HepG2 (cell line): ENCODE results near the gene RPS6KL1. TPM values are rescaled to one million over a fixed set of nuclear protein-coding genes. Genes with fewer than 3 reads are reported as not detected.
A peak's percentile ranks its signal among the peaks of the same experiment; 100 is the strongest.

ENCODE experiments used
- GFI1 ChIP-seq: sonication (generic); formaldehyde crosslinking; IDR thresholded peaks from 2 replicates; pipeline ENCODE4 v1.5.0; 2020; ENCODE audit warnings: missing genetic modification reagents, mild to moderate bottlenecking, borderline replicate concordance
- HDAC6 ChIP-seq: fragments of 200-600 bp; sonication (generic); IDR thresholded peaks from 2 replicates; pipeline ENCODE4 v1.7.0; 2017; ENCODE audit warnings: mild to moderate bottlenecking, antibody characterized with exemption, low read length, low read depth
- HNF4G ChIP-seq, 2 experiments: sonication (generic) in 1 of 2; formaldehyde crosslinking in 1 of 2; IDR thresholded peaks; 2 replicates each; pipeline versions ENCODE4 v1.4.0 to v1.6.1; 2011 to 2020; ENCODE audit warnings: borderline replicate concordance in 2 of 2, low read depth in 2 of 2, mild to moderate bottlenecking in 2 of 2, low read length in 1 of 2, missing genetic modification reagents in 1 of 2, moderate library complexity in 1 of 2
- MLLT10 ChIP-seq: sonication (generic); formaldehyde crosslinking; IDR thresholded peaks from 2 replicates; pipeline ENCODE4 v1.4.0; 2020; ENCODE audit warnings: missing genetic modification reagents
- MYC ChIP-seq: sonication (generic); formaldehyde crosslinking; IDR thresholded peaks from 2 replicates; pipeline ENCODE4 v1.9.0; 2021; ENCODE audit warnings: missing genetic modification reagents, borderline replicate concordance
- PAWR ChIP-seq: sonication (generic); formaldehyde crosslinking; IDR thresholded peaks from 2 replicates; pipeline ENCODE4 v1.4.0; 2020; ENCODE audit warnings: missing genetic modification reagents, mild to moderate bottlenecking, borderline replicate concordance
- RERE ChIP-seq: IDR thresholded peaks from 2 replicates; pipeline ENCODE4 v1.6.1; 2016; ENCODE audit warnings: low read depth, missing genetic modification reagents, missing compliant biosample characterization
- SSRP1 ChIP-seq: IDR thresholded peaks from 2 replicates; pipeline ENCODE4 v1.6.1; 2016; ENCODE audit warnings: control low read depth
- TBX2 ChIP-seq: sonication (generic); formaldehyde crosslinking; IDR thresholded peaks from 2 replicates; pipeline ENCODE4 v1.5.0; 2020; ENCODE audit warnings: missing genetic modification reagents, mild to moderate bottlenecking, borderline replicate concordance
- ZMYM3 ChIP-seq: sonication (generic); formaldehyde crosslinking; IDR thresholded peaks from 2 replicates; pipeline ENCODE4 v1.5.1; 2020; ENCODE audit warnings: mild to moderate bottlenecking, missing genetic modification reagents
- ZNF160 ChIP-seq: sonication (generic); formaldehyde crosslinking; IDR thresholded peaks from 2 replicates; pipeline ENCODE4 v1.8.0; 2022; ENCODE audit warnings: mild to moderate bottlenecking, inconsistent platforms, missing genetic modification reagents
- ZNF24 ChIP-seq: fragments of 450-650 bp; IDR thresholded peaks from 2 replicates; pipeline ENCODE4 v1.6.1; 2017; ENCODE audit warnings: antibody characterized with exemption, mild to moderate bottlenecking
- ZNF484 ChIP-seq: sonication (generic); formaldehyde crosslinking; IDR thresholded peaks from 2 replicates; pipeline ENCODE4 v1.5.1; 2020; ENCODE audit warnings: mild to moderate bottlenecking, low read depth, missing genetic modification reagents, borderline replicate concordance
- ZNF570 ChIP-seq: sonication (generic); formaldehyde crosslinking; IDR thresholded peaks from 2 replicates; pipeline ENCODE4 v1.4.0; 2020; ENCODE audit warnings: mild to moderate bottlenecking, missing genetic modification reagents, borderline replicate concordance
- ZNF780A ChIP-seq: sonication (generic); formaldehyde crosslinking; IDR thresholded peaks from 2 replicates; pipeline ENCODE4 v1.8.0; 2022; ENCODE audit warnings: mild to moderate bottlenecking, missing genetic modification reagents, moderate library complexity
- ZNF883 ChIP-seq: sonication (generic); formaldehyde crosslinking; IDR thresholded peaks from 2 replicates; pipeline ENCODE4 v1.5.1; 2020; ENCODE audit warnings: mild to moderate bottlenecking, missing genetic modification reagents; ENCODE audit errors: not compliant biosample characterization
- polyA plus RNA-seq, 8 experiments: library from polyadenylated mRNA; depleted of rRNA in 3 of 8; stranded (reverse) in 7 of 8; unstranded in 1 of 8; fragments of >200 nt; fragmentation: Illumina TruSeq in 4 of 8; extraction: Trizol in 4 of 8; gene quantifications; 2 replicates each; pipeline versions ENCODE4 v1.2.1 to v1.2.3, GENCODE V29; 2011 to 2016; ENCODE audit warnings: low read depth in 4 of 8, missing spikeins in 1 of 8, mixed read lengths in 1 of 8; ENCODE audit not compliant: insufficient read depth in 1 of 8
- total RNA-seq, 5 experiments: library from RNA; depleted of rRNA; stranded (reverse); fragments of >200 nt; fragmentation: Illumina TruSeq; extraction: Trizol; gene quantifications; 2 replicates each; pipeline ENCODE4 v1.2.3, GENCODE V29; 2016; ENCODE audit warnings: low read depth in 1 of 5
- TF ChIP-seq, protein P1 (sequence below): sonication (generic); formaldehyde crosslinking; IDR thresholded peaks from 2 replicates; pipeline ENCODE4 v1.9.0; 2021; ENCODE audit warnings: missing genetic modification reagents, mild to moderate bottlenecking, borderline replicate concordance
- TF ChIP-seq, protein P2 (sequence below): sonication (generic); formaldehyde crosslinking; IDR thresholded peaks from 2 replicates; pipeline ENCODE4 v1.8.0; 2022; ENCODE audit warnings: mild to moderate bottlenecking, missing genetic modification reagents, moderate library complexity
- TF ChIP-seq, protein P3 (sequence below): sonication (generic); formaldehyde crosslinking; IDR thresholded peaks from 2 replicates; pipeline ENCODE4 v1.5.0; 2020; ENCODE audit warnings: missing genetic modification reagents
- TF ChIP-seq, protein P4 (sequence below): IDR thresholded peaks from 2 replicates; pipeline ENCODE4 v1.6.1; 2016; ENCODE audit warnings: missing compliant biosample characterization, missing genetic modification reagents, borderline replicate concordance

The RPS6KL1 gene
- total and polyA plus RNA-seq, 2 of the 13 experiments (the other 11 are each of a cell fraction or from before 2014, with no cell fraction given) = 6.5 to 11.5 TPM

DNA sequence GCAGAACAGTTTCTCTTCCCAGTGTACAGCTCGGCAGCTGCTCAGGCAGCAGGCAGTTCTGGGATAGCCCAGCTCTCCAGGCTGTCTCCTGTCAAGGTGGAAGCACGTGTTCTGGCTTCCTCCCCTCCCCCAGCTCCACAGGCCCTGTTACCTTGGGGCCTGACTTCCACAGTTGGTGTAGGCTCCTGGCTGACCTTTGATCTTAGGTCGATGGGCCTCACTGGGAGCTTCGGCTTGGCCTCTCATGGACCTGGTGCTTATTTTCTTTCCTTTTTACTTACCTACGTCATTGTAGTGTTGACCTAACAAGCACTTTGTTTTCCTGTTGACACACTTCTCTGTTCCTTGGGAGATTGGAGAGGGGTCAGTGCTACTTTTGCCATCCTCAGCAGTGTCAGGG, 24.4 kb downstream of the RPS6KL1 start (continued):
- no peak for TF ChIP-seq ZNF24
- TF ChIP-seq, protein P1, sequence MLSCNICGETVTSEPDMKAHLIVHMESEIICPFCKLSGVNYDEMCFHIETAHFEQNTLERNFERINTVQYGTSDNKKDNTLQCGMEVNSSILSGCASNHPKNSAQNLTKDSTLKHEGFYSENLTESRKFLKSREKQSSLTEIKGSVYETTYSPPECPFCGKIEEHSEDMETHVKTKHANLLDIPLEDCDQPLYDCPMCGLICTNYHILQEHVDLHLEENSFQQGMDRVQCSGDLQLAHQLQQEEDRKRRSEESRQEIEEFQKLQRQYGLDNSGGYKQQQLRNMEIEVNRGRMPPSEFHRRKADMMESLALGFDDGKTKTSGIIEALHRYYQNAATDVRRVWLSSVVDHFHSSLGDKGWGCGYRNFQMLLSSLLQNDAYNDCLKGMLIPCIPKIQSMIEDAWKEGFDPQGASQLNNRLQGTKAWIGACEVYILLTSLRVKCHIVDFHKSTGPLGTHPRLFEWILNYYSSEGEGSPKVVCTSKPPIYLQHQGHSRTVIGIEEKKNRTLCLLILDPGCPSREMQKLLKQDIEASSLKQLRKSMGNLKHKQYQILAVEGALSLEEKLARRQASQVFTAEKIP (CRISPR knock-in tag) = no peak
- no peak for TF ChIP-seq HDAC6
- no peak for TF ChIP-seq ZNF570
- peak; percentile 73; the same call in 1 of the 2 replicates for TF ChIP-seq RERE (CRISPR knock-in tag)
- TF ChIP-seq MYC (CRISPR knock-in tag) = peak; percentile 99
- no peak for TF ChIP-seq ZNF484 (CRISPR knock-in tag)
- no peak for TF ChIP-seq SSRP1
- TF ChIP-seq MLLT10 (CRISPR knock-in tag) = no peak
- no peak for TF ChIP-seq PAWR (CRISPR knock-in tag)
- TF ChIP-seq, protein P2, sequence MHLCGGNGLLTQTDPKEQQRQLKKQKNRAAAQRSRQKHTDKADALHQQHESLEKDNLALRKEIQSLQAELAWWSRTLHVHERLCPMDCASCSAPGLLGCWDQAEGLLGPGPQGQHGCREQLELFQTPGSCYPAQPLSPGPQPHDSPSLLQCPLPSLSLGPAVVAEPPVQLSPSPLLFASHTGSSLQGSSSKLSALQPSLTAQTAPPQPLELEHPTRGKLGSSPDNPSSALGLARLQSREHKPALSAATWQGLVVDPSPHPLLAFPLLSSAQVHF (CRISPR knock-in tag) = no peak
- 0 out of 2 replicates have a peak, but pooled peaks have one; percentile 57 for TF ChIP-seq TBX2 (CRISPR knock-in tag)
- TF ChIP-seq, protein P3, sequence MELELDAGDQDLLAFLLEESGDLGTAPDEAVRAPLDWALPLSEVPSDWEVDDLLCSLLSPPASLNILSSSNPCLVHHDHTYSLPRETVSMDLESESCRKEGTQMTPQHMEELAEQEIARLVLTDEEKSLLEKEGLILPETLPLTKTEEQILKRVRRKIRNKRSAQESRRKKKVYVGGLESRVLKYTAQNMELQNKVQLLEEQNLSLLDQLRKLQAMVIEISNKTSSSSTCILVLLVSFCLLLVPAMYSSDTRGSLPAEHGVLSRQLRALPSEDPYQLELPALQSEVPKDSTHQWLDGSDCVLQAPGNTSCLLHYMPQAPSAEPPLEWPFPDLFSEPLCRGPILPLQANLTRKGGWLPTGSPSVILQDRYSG (CRISPR knock-in tag) = no peak
- TF ChIP-seq ZMYM3 = peak; percentile 63
- TF ChIP-seq, protein P4, sequence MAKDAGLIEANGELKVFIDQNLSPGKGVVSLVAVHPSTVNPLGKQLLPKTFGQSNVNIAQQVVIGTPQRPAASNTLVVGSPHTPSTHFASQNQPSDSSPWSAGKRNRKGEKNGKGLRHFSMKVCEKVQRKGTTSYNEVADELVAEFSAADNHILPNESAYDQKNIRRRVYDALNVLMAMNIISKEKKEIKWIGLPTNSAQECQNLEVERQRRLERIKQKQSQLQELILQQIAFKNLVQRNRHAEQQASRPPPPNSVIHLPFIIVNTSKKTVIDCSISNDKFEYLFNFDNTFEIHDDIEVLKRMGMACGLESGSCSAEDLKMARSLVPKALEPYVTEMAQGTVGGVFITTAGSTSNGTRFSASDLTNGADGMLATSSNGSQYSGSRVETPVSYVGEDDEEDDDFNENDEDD (CRISPR knock-in tag) = peak; percentile 70; the same call in 1 of the 2 replicates
- peak; percentile 96 for TF ChIP-seq HNF4G (IDR thresholded peaks at IDR 0.05; ENCODE audit: borderline replicate concordance, low read depth, low read length)
- peak; percentile 92 for TF ChIP-seq HNF4G (CRISPR knock-in tag; IDR thresholded peaks at IDR 0.05; ENCODE audit: borderline replicate concordance, low read depth)
- no peak for TF ChIP-seq ZNF160 (CRISPR knock-in tag)
- TF ChIP-seq GFI1 = no peak
- peak; percentile 74 for TF ChIP-seq ZNF883 (CRISPR knock-in tag)
- TF ChIP-seq ZNF780A = no peak
